Epithelial cell of proximal tubule (primary cell): ENCODE data around the gene EIF2B2. TPM values are rescaled to one million over a fixed set of nuclear protein-coding genes. Genes with fewer than 3 reads are reported as not detected.
"Not testable (repeated sequence)": the region's sequence is repeated elsewhere in the genome, so short reads cannot be mapped to it uniquely, and the experiment has no call there.

Source experiments
- DNase-seq: peaks from one replicate; pipeline ENCODE4 v3.0.0-alpha.2; 2011; ENCODE audit warnings: low read depth
- H3K4me3 ChIP-seq: 2 replicates; pipeline ENCODE4 v1.5.1; 2011; ENCODE audit warnings: low read depth, mild to moderate bottlenecking, low read length
- CTCF ChIP-seq: conservative IDR thresholded peaks from 2 replicates; pipeline ENCODE4 v1.5.1; 2012; ENCODE audit warnings: low read depth, mild to moderate bottlenecking, low read length
- total RNA-seq: library from RNA; depleted of rRNA; stranded (reverse); fragments of >200 nt; gene quantifications from 2 replicates; pipeline ENCODE4 v1.2.3, GENCODE V29; 2015

EIF2B2 gene
- total RNA-seq, 1 donor from 2014 or later = 52.5 TPM

- no peak for DNase-seq
- TF ChIP-seq CTCF = no peak
- H3K4me3 ChIP-seq = no peak overlapping the region
These were observed 20.1 kb upstream of the EIF2B2 start for GRCh38 chr14:74982661-74983060.

- DNase-seq = no peak
- no peak overlapping the region for H3K4me3 ChIP-seq
- no peak for TF ChIP-seq CTCF
These were observed 19.4 kb upstream of the EIF2B2 start for GRCh38 chr14:74983343-74983742.

GRCh38 chr14:74984236-74985027 lies 18.3 kb upstream of the EIF2B2 start:
- H3K4me3 ChIP-seq = no peak overlapping the region
- no peak for DNase-seq
- TF ChIP-seq CTCF = no peak

- H3K4me3 ChIP-seq = no peak overlapping the region
- no peak for TF ChIP-seq CTCF
- DNase-seq = no peak
These were observed 17.8 kb upstream of the EIF2B2 start for GRCh38 chr14:74985028-74985310.

GRCh38 chr14:74985806-74986205 lies 16.9 kb upstream of the EIF2B2 start:
- no peak for DNase-seq

GRCh38 chr14:74988131-74988530 lies 14.6 kb upstream of the EIF2B2 start:
- no peak overlapping the region for H3K4me3 ChIP-seq
- DNase-seq = peak; percentile 57
- no peak for TF ChIP-seq CTCF

More at GRCh38 chr14:74985806-74986205, 16.9 kb upstream of the EIF2B2 start:
- no peak for TF ChIP-seq CTCF
- no peak overlapping the region for H3K4me3 ChIP-seq

- no peak for TF ChIP-seq CTCF
- H3K4me3 ChIP-seq = no peak overlapping the region
- no peak for DNase-seq
These were observed 13.7 kb upstream of the EIF2B2 start for GRCh38 chr14:74988993-74989392.

- not testable (repeated sequence) for DNase-seq, H3K4me3 ChIP-seq
These were observed 8.5 kb upstream of the EIF2B2 start for GRCh38 chr14:74994182-74994581.

- DNase-seq, H3K4me3 ChIP-seq: not testable (repeated sequence)
These were observed 6.9 kb upstream of the EIF2B2 start for GRCh38 chr14:74995781-74996180.
